GM18867 (cell line): ENCODE data around the gene HCN3.
"Not testable (repeated sequence)": the region's sequence is repeated elsewhere in the genome, so short reads cannot be mapped to it uniquely, and the experiment has no call there.

ENCODE experiments used
- ATAC-seq: cut with Tn5 transposase; IDR thresholded peaks from one replicate; pipeline ENCODE4 v1.9.1; 2021; ENCODE audit warnings: mild to moderate bottlenecking, moderate library complexity; ENCODE audit not compliant: unreplicated experiment

Gene HCN3

DNA sequence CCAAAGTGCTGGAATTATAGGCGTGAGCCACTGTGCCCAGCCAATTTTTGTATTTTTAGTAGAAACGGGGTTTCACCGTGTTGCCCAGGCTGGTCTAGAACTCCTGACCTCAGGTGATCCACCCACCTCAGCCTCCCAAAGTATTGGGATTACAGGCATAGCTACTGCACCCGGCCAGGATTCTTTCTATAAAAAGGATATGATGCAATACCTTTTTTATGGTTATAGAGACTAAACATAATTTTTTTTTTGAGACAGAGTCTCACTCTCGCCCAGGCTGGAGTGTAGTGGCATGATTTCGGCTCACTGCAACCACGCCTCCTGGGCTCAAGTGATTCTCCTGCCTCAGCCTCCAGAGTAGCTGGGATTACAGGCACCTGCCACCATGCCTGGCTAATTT lies 51.6 kb downstream of the HCN3 start:
- not testable (repeated sequence) for ATAC-seq

DNA sequence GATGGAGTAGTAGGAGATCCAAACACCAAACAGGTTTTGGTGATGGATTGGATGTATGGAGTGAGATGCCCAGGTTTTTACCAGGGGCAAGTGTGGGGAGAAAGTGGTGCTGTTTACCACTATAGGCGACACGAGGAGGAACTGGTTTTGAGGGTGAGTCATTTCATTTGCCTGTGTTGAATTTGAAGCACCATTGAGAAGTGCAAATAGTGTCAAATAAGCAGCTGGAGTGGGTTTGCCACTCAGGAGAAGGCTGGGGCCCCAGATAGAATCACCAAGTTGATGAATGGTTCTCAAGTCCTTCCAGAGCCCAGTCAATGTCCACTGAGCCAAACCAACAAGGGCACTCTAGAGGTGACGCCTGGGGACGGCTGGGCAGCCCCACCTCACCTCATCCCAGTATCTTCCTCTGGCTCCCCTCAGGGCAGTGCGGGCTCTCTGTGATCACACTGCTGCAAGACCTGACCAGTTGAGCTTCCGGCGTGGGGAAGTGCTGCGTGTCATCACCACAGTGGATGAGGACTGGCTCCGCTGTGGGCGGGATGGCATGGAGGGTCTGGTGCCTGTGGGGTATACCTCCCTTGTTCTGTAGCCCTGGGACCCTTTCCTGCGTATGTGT lies 52.8 kb downstream of the HCN3 start:
- ATAC-seq: no peak

DNA sequence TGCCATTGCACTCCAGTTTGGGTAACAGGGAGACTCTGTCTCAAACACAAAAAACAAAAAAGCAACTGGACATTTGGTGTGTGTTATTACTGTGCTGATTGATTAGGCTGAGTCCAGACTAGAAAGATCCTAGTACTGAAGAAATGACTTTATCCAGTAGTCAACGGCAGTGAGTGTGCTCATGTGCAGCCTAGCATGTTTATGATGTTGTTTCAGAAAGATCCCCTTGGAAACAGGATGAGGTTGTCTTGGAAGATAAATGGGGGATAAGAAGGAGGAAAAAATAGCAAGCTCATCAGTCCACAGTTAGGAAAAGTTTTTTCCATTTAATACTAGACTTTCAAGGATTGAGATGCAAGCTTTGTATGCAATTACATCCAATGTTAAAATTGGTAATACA lies 57.7 kb downstream of the HCN3 start:
- ATAC-seq: no peak
